ENCODE results near the gene CBY3.

Gene CBY3

DNA sequence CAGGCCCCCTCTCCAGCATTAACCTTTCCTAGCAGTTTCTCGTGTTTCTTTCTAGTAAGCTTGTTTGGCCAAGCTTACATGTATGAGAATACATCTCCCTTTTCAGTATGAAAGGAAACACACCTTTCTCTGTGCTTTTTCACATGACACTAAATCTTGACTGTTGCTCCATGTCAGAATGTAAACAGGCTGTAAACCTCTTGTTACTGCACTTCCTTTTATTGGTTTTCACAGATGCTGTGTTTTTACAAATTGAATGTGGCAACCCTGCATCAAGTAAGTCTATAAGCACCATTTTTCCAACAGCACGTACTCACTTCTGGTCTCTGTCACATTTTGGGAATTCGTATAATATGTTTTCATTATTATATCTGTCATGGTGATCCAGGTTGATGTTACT, 15.8 kb upstream of the CBY3 start:
- TF ChIP-seq POLR2AphosphoS5 (IDR thresholded peaks at IDR 0.05; ENCODE audit: low read depth, low read length) (no peak), FOXP2 (optimal IDR thresholded peaks at IDR 0.05; ENCODE audit: borderline replicate concordance, extremely low read depth, extremely low read length, insufficient read depth) (no peak), TAF1 (IDR thresholded peaks at IDR 0.05; ENCODE audit: borderline replicate concordance, insufficient read depth, low read length) (no peak), REST (IDR thresholded peaks at IDR 0.05; ENCODE audit: insufficient read depth in 1 of 2, low read depth in 2 of 2, low read length in 2 of 2) (no peak), SIN3A (IDR thresholded peaks at IDR 0.05; ENCODE audit: borderline replicate concordance, insufficient read depth, low read length) (no peak)

DNA sequence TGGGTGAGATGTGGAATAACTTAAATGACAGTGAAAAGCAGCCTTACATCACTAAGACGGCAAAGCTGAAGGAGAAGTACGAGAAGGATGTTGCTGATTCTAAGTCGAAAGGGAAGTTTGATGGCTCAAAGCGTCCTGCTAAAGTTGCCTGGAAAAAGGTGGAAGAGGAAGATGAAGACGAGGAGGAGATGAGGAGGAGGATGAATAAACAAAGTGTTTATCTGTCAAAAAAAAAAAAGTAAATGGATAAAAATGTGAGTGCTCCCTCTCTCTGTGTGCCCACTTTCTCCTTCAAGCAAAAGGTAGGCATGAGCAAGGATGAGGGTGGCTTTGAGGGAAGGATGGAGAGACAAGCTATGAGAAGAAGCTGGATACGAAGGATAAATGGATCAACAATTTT, 13.7 kb upstream of the CBY3 start:
- TF ChIP-seq SIN3A (IDR thresholded peaks at IDR 0.05; ENCODE audit: borderline replicate concordance, insufficient read depth, low read length) (no peak), FOXP2 (optimal IDR thresholded peaks at IDR 0.05; ENCODE audit: borderline replicate concordance, extremely low read depth, extremely low read length, insufficient read depth) (no peak), POLR2AphosphoS5 (IDR thresholded peaks at IDR 0.05; ENCODE audit: low read depth, low read length) (no peak), REST (IDR thresholded peaks at IDR 0.05; ENCODE audit: insufficient read depth in 1 of 2, low read depth in 2 of 2, low read length in 2 of 2) (no peak), TAF1 (IDR thresholded peaks at IDR 0.05; ENCODE audit: borderline replicate concordance, insufficient read depth, low read length) (no peak)

GRCh38 chr5:179680014-179680779, 637 bp downstream of the CBY3 start:
- TF ChIP-seq REST (IDR thresholded peaks at IDR 0.05; ENCODE audit: insufficient read depth in 1 of 2, low read depth in 2 of 2, low read length in 2 of 2) (no peak), TAF1 (IDR thresholded peaks at IDR 0.05; ENCODE audit: borderline replicate concordance, insufficient read depth, low read length) (no peak), FOXP2 (optimal IDR thresholded peaks at IDR 0.05; ENCODE audit: borderline replicate concordance, extremely low read depth, extremely low read length, insufficient read depth) (no peak), POLR2AphosphoS5 (IDR thresholded peaks at IDR 0.05; ENCODE audit: low read depth, low read length) (no peak), SIN3A (IDR thresholded peaks at IDR 0.05; ENCODE audit: borderline replicate concordance, insufficient read depth, low read length) (no peak)

DNA sequence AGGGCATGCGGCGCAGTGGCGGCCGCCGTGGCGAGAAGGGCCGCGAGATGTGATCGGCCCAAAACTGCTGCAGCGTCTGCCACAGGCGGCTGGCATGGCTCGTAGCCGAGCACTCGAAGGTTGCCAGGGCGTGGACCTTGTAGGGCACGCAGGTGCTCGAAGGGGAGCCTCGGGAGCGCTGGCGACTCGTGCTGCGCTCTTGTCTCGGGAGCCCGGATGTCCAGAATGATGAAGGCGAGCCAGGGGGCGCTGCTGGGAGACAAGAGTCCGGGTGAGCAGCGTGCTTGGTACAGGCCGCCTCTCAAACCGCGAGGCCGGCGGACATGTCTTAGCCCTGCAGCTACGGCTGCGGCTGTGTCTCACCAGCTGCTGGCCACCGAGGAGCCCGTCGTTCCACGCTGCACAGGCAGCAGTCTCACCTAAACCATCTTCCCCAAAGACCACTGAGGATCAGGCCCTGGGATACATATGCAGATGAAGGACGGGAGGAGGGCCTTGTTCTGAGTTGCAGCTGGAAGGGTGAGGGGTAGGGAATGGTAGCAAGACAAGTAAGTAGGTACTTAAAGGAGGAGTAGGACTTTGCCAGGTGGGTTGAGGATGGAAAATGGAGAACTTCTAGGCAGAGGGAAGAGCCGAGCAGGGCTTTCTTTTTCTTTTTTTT, 1.7 kb downstream of the CBY3 start:
- no peak for TF ChIP-seq TAF1 (IDR thresholded peaks at IDR 0.05; ENCODE audit: borderline replicate concordance, insufficient read depth, low read length)
- no peak for TF ChIP-seq REST (IDR thresholded peaks at IDR 0.05; ENCODE audit: insufficient read depth in 1 of 2, low read depth in 2 of 2, low read length in 2 of 2)
- TF ChIP-seq FOXP2 (optimal IDR thresholded peaks at IDR 0.05; ENCODE audit: borderline replicate concordance, extremely low read depth, extremely low read length, insufficient read depth): no peak
- no peak for TF ChIP-seq SIN3A (IDR thresholded peaks at IDR 0.05; ENCODE audit: borderline replicate concordance, insufficient read depth, low read length)
- no peak for TF ChIP-seq POLR2AphosphoS5 (IDR thresholded peaks at IDR 0.05; ENCODE audit: low read depth, low read length)
